Ovary (tissue), 3 donors: ENCODE results near the gene GTF2F1.

Experiments used
- EP300 ChIP-seq: sonication (generic); formaldehyde crosslinking; IDR thresholded peaks from one replicate; pipeline ENCODE4 v1.6.1; 2017; ENCODE audit warnings: antibody characterized with exemption
- POLR2A ChIP-seq: fragments of 450-650 bp; IDR thresholded peaks from one replicate; pipeline ENCODE4 v1.6.1; 2017; ENCODE audit warnings: antibody characterized with exemption, mild to moderate bottlenecking, moderate library complexity
- TF ChIP-seq, protein P1 (sequence below), 3 donors: fragments of 450-650 bp in 2 of 3; fragments of 200-600 bp in 1 of 3; IDR thresholded peaks; one replicate each; pipeline versions ENCODE4 v1.5.1 to v1.8.0; 2016 to 2022; ENCODE audit warnings: antibody characterized with exemption in 3 of 3, mild to moderate bottlenecking in 1 of 3
- donor health status: DM: no; HTN: no; CAD: no.

DNA sequence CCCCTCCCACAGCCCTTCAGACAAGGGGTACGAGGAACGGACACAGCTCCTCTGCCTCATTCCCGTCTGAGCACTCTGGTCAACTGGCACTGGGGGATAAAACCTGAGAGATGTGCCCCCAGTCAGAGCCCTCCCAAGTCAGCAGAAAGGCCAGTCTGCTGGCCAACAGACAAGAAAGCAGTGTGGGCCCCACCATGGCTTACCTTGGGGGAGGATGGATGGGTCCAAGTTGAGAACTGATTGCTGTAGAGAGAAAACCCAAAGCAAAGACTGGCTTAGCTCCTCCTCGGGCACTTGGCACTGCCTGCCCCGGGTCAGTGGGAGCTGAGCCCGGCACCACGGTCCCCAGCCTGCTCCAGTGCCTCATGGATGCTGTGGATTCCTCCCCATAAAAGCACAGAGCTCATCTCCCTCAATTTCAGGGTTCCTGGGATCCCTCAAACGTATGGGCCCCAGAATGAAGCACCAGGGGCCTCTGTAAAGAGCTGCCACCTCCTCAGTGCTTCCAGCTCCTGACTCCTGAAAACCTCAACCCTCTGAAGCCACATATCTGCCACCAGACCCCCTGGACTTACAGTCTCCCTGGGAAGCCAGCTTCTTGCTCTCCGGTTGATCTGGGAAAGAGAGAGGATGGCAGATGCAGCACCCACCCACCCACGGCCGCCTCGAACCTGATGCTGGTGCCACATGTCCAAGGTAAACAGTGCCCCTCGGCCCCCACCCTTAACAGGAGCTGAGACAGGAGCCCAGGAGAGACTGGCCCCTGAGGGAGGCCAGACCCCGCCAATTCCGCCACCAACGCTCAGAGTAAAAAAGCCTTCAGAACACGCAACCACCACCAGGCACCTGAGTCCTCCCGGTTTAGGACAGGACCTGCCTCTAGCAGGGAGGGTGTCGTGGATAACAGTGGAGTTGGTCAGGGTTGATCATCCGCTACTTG lies 28.4 kb upstream of the GTF2F1 start:
- TF ChIP-seq EP300 (no peak), POLR2A (no peak)
- TF ChIP-seq, protein P1, sequence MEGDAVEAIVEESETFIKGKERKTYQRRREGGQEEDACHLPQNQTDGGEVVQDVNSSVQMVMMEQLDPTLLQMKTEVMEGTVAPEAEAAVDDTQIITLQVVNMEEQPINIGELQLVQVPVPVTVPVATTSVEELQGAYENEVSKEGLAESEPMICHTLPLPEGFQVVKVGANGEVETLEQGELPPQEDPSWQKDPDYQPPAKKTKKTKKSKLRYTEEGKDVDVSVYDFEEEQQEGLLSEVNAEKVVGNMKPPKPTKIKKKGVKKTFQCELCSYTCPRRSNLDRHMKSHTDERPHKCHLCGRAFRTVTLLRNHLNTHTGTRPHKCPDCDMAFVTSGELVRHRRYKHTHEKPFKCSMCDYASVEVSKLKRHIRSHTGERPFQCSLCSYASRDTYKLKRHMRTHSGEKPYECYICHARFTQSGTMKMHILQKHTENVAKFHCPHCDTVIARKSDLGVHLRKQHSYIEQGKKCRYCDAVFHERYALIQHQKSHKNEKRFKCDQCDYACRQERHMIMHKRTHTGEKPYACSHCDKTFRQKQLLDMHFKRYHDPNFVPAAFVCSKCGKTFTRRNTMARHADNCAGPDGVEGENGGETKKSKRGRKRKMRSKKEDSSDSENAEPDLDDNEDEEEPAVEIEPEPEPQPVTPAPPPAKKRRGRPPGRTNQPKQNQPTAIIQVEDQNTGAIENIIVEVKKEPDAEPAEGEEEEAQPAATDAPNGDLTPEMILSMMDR (IDR thresholded peaks at IDR 0.05) = no peak
